WERI-Rb-1 (cell line): ENCODE results near the gene ABHD14A.

ENCODE experiments used
- DNase-seq: peaks from one replicate; pipeline ENCODE4 v3.0.0-alpha.2; 2020
- H3K27ac ChIP-seq: fragments of 250-450 bp; sonication (Bioruptor Pico); 2 replicates; pipeline ENCODE4 v1.5.1; 2020; ENCODE audit warnings: mild to moderate bottlenecking, moderate library complexity
- H3K27me3 ChIP-seq: fragments of 250-450 bp; sonication (Bioruptor Pico); 2 replicates; pipeline ENCODE4 v1.5.1; 2021; ENCODE audit warnings: mild to moderate bottlenecking, low read depth, moderate library complexity; ENCODE audit not compliant: insufficient read depth, severe bottlenecking
- H3K36me3 ChIP-seq: fragments of 250-450 bp; sonication (Bioruptor Pico); 2 replicates; pipeline ENCODE4 v1.5.1; 2020; ENCODE audit warnings: mild to moderate bottlenecking, moderate library complexity
- H3K4me3 ChIP-seq: 2 replicates; pipeline ENCODE4 v1.5.1; 2011; ENCODE audit warnings: low read depth, mild to moderate bottlenecking, control low read depth, low read length
- H3K9me3 ChIP-seq: fragments of 250-450 bp; sonication (Bioruptor Pico); 2 replicates; pipeline ENCODE4 v1.5.1; 2021; ENCODE audit warnings: mild to moderate bottlenecking, moderate library complexity; ENCODE audit not compliant: severe bottlenecking
- TF ChIP-seq, protein P1 (sequence below): IDR thresholded peaks from 2 replicates; pipeline ENCODE4 v1.5.1; 2011; ENCODE audit warnings: low read depth, mild to moderate bottlenecking, control low read depth, inconsistent platforms, low read length

ABHD14A gene

DNA sequence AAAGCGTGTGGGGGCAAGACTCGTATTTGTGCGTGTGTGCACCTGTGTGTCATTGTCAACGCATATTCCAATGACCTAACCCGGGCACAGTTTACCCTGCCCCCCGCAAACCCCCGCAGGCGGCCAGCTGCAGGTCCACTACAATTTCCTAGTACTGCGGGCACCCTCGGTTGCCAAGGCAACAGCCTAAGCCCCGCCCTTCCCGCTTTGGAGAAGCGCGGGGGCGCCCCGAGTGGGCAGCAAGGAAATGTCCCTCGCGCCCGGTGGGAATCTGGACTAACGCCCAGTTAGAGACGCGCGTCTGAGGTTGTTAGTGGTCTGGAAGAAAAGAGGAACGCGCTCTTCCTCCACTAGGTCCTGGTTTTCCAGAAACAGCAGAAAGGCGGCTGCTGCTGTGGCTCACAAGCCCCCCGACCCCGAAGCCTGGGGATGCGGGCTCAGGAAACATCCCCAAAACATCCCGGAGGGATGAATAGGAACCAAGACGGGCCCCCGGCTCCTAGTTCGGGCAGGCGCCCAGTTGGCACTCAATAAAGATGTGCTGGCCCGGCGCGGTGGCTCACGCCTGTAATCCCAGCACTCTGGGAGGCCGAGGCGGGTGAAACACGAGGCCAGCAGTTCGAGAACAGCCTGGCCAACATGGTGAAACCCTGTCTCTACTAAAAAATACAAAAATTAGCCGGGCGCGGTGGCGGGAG lies 1.1 kb downstream of the ABHD14A start:
- DNase-seq = peak; percentile 87
- TF ChIP-seq, protein P1, sequence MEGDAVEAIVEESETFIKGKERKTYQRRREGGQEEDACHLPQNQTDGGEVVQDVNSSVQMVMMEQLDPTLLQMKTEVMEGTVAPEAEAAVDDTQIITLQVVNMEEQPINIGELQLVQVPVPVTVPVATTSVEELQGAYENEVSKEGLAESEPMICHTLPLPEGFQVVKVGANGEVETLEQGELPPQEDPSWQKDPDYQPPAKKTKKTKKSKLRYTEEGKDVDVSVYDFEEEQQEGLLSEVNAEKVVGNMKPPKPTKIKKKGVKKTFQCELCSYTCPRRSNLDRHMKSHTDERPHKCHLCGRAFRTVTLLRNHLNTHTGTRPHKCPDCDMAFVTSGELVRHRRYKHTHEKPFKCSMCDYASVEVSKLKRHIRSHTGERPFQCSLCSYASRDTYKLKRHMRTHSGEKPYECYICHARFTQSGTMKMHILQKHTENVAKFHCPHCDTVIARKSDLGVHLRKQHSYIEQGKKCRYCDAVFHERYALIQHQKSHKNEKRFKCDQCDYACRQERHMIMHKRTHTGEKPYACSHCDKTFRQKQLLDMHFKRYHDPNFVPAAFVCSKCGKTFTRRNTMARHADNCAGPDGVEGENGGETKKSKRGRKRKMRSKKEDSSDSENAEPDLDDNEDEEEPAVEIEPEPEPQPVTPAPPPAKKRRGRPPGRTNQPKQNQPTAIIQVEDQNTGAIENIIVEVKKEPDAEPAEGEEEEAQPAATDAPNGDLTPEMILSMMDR = peak; percentile 37; the same call in 1 of the 2 replicates
- Histone ChIP-seq H3K27ac (peak overlapping the region; percentile 94), H3K27me3 (no peaks in the 10 kb centered on the region), H3K36me3 (peaks cover 4% of the 10 kb centered on the region), H3K4me3 (peak overlapping the region; percentile 78), H3K9me3 (no peaks in the 10 kb centered on the region)

DNA sequence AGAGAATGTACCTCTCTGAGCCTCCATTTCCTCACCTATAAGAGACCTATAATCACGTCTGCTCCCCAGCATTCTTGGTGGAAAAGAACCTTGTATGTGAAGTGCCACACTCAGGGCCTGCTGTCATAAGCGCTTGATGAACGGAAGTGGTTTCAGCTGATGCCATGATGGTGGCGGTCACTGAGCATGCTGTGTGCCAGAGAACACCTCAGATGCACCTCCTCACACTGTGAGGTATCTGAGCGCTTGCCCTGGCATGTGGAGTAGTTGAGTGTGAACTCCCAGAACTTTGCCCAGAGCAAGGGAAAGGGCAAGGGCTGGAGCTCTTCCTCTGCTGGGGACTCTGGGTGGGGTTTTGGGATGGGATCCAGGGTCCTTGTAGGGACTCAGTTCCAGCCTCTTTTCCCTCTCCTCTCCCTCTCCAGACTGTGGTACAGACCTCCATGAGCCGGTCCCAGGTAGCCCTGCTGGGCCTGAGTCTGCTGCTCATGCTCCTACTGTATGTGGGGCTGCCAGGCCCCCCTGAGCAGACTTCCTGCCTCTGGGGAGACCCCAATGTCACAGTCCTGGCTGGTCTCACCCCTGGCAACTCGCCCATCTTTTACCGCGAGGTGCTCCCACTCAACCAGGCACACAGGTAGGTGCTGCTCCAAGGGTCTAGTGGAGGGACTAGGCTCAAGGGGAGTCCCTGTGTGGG lies 2.7 kb downstream of the ABHD14A start:
- TF ChIP-seq, protein P1 = no peak
- Histone ChIP-seq H3K27me3 (no peaks in the 10 kb centered on the region), H3K36me3 (peaks cover 2% of the 10 kb centered on the region), H3K9me3 (no peaks in the 10 kb centered on the region), H3K27ac (no peak overlapping the region; the same call in 1 of the 2 replicates), H3K4me3 (no peak overlapping the region)
- no peak for DNase-seq

DNA sequence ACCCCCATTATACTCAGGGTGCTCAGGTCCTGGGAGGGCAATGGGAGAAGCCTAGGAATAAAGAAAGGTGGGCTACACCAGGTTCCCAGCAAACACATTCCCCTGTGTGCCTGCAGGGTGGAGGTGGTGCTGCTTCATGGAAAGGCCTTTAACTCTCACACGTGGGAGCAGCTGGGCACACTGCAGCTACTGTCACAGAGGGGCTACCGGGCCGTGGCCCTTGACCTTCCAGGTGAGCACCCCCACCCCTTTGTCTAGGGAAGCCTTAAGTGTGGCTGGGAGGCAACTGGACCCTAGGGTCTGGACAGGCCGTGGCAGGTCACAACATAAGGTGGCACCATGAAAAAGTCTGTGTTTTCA lies 3.3 kb downstream of the ABHD14A start:
- TF ChIP-seq, protein P1 = no peak
- H3K9me3 ChIP-seq = no peaks in the 10 kb centered on the region
- no peak overlapping the region for H3K27ac ChIP-seq
- DNase-seq = no peak
- no peak overlapping the region for H3K4me3 ChIP-seq
- H3K36me3 ChIP-seq = peaks cover 2% of the 10 kb centered on the region
- no peaks in the 10 kb centered on the region for H3K27me3 ChIP-seq

DNA sequence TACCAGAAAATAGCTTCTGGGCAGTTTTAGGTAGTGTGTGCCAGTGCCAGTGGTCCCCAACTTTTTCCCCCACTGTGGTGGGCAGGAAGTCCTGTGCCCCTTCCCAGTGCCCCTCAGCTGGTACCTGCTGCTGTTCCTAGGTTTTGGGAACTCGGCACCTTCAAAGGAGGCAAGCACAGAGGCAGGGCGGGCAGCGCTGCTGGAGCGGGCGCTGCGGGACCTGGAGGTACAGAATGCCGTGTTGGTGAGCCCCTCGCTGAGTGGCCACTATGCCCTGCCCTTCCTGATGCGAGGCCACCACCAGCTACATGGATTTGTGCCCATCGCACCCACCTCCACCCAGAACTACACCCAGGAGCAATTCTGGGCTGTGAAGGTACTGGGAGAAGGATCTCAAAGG lies 5.4 kb downstream of the ABHD14A start:
- no peaks in the 10 kb centered on the region for H3K9me3 ChIP-seq
- peaks cover 2% of the 10 kb centered on the region for H3K36me3 ChIP-seq
- DNase-seq = no peak
- no peak overlapping the region for H3K4me3 ChIP-seq
- TF ChIP-seq, protein P1 = no peak
- H3K27me3 ChIP-seq = no peaks in the 10 kb centered on the region
- H3K27ac ChIP-seq = no peak overlapping the region

DNA sequence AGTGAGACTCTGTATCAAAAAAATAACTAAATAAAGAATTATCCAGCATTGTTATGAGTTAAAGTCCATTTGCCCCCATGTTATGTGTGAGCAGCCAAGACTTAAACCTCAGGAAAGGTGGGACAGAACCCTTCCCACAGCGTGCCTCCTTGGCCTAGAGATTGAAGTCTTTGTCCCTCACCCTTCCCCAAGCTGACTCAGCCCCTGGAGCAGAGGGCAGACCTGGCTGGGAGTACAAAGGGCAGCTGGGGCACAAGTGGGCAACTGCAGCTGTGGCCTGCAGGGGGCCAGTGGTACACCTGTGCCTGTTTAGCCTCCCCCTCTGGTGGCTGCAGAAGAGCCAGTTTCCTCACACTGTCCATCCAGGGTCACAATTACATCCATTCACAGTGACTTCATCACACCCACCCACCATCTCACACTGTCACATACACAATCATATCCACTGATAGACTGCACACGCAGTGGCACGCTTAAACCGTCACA lies 7.5 kb downstream of the ABHD14A start:
- Histone ChIP-seq H3K4me3 (peak overlapping the region; percentile 62), H3K9me3 (no peaks in the 10 kb centered on the region), H3K27ac (peak overlapping the region; percentile 84), H3K27me3 (no peaks in the 10 kb centered on the region), H3K36me3 (peaks cover 2% of the 10 kb centered on the region)
- DNase-seq = peak; percentile 70
- TF ChIP-seq, protein P1 = peak; percentile 94
